Activated CD8-positive, alpha-beta memory T cell treated with anti-CD3 and anti-CD28 coated beads, Interleukin-2, amount 50 U/mL, for 4 hours (primary cell): ENCODE data around the gene SLCO1B3.

ENCODE experiments used
- DNase-seq: peaks from one replicate; pipeline ENCODE4 v3.0.0-alpha.2; 2020

SLCO1B3 gene

DNA sequence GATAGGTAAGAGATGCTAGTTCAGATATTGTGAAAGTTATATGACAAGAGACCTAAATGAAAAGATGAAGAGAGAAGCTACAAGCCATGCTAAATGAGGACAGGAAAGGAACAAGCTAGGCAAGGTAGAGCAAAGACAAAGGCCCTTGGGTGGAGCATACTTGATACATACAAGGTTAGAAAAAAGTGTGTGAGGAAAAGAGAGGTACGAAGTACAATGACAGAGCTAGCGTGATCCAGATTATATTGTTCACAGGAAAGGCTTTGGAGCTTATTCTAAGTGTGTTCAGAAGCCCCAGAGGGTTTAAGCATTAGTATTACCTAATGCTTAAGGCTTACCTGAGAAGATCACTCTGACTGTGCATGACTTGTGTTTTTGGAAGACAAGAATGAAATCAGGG is 75.0 kb downstream of the SLCO1B3 start:
- no peak for DNase-seq

DNA sequence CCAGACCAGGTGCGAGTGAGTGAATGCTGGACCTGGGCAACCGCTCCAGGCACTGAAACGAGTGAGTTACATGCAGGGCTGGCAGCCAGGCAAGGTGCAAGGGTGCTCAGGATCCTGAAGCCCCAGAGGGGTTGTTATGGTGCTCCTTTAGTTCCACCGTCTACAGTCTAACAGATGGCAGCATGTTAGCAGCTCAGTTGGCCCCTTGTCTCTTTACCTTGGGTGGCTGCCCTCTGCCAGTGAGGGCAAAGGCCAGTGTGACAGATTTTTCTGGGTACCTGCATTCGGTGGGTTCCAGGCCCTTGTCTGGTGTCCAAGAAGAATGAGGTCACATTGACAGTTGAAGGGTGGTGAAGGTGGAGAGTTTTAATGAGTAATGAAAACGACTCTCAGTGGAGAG is 106.8 kb downstream of the SLCO1B3 start:
- DNase-seq: no peak

DNA sequence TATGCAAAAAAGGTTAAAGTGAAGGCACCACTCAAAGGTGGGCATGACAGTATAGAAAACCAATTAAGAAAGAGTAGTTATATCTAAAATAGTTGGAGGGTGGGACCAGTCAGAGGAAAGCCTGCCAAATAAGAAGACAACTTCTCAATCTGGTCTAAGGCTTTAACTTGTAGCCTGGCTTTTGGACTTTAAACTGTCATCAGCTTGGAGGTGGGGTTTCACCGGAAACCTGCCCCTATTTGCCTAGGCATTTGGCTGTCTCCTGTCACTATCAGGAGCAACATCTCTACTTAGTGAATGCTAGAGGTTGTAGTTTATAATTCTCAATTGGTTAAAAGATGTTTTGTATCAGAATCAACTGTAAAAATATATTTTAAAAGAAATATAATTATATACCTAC is 107.3 kb downstream of the SLCO1B3 start:
- DNase-seq: no peak

DNA sequence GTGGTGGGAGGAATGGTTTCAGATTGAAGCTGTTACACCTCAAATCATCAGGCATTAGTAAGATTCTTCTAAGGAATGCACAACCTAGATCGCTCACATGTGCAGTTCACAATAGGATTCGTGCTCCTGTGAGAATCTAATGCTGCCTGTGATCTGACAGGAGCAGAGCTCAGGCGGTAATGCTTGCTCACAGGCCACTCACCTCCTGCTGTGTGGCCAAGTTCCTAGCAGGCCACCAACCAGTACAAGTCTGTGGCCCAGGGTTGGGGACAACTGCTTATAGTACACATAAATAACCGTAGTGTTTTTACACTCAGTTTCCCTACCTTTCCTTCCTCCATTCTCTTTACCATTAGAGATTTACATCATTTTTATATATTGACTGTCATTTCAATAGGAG is 121.4 kb downstream of the SLCO1B3 start:
- no peak for DNase-seq

DNA sequence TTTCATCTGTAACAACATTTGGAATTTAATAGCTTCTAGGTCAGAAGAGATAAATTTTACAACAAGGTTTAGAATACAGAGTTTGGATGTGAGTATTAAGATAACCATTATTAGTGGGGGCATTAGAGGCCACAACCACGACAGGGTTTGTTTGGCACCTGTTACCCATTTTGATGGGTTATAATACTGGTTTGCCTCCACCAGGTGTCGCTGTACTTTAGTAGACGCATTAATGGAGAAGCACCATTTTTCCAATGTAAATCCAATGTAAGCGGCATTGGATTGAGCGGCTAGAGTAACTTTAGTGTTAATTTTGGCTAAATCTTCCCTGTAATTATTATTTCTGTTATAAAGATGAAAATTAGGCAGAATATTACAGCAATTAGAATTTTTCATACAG is 136.2 kb downstream of the SLCO1B3 start:
- no peak for DNase-seq

GRCh38 chr12:20950248-20950647 is 139.7 kb downstream of the SLCO1B3 start:
- DNase-seq: no peak

GRCh38 chr12:20963303-20963702 is 152.8 kb downstream of the SLCO1B3 start:
- no peak for DNase-seq

DNA sequence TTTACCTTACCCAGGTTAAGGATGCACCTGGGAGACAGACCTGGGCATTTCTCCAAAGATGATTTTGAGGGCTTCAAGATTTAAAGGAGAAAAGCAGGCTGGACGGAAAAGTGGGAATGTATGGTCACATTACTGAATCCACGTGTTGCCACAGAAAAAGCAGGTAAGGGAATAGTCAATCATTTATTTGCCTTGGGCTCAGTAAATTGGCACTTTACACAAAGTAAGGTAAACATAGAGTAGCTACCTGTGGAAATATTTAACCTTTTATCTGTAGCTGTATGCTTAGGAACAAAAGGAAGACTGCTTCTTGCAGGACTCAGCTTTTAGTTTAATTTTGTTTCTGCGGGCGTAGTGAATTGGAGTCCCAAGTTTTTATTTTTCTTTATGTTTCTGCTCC is 153.3 kb downstream of the SLCO1B3 start:
- DNase-seq: no peak
